Measurements from ENCODE around the gene ARL15. TPM values are rescaled to one million over a fixed set of nuclear protein-coding genes. Genes with fewer than 3 reads are reported as not detected.
"Not testable (repeated sequence)": the region's sequence is repeated elsewhere in the genome, so short reads cannot be mapped to it uniquely, and the experiment has no call there.

The ARL15 gene
- total RNA-seq, 1 experiment from 2014 or later, result 13.0 TPM

DNA sequence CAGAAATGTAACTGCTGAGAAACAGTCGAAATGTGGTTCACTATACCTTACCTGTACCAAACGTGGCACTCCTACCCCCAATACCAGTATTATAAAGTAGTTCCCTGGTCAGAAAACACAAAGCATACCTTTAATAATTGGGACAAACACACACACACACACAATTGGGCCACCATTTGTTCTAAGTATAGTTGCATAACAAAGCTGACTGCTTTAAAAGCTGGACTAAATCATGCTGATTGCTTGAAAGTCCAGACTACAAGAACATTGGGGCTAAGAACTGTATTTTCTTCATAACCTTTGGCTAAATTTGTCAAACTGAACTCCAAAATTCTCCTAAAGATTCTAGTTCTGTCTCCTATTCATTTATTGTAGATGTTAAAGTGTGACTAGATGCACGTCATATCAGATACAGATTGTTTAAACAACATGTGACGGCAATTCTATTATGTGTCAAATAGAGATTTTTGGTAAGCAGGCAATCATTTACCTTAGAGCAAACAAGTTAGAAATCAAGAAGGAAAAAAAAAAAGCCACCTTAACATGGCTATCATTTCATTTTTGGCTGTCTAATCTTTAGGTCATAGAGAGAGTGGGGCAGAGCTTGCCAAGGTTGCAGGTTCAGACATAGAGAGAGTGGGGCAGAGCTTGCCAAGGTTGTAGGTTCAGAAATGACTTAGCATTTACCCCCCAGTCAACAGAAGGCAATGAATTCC, 265.1 kb downstream of the ARL15 start:
- H3K18ac ChIP-seq (ENCODE audit: insufficient read length, low read depth, low read length), result no peak overlapping the region
- H3K9me3 ChIP-seq (ENCODE audit: control insufficient read depth, low read depth, low read length), result no peaks in the 10 kb centered on the region
- peak overlapping the region in 2 of 3 experiments; percentile 3 to 11; a peak in 2 of 7 replicates for H3K27ac Mint-ChIP-seq
- no peak overlapping the region for H2AFZ ChIP-seq (ENCODE audit: low read length)
- TF ChIP-seq, protein P1, sequence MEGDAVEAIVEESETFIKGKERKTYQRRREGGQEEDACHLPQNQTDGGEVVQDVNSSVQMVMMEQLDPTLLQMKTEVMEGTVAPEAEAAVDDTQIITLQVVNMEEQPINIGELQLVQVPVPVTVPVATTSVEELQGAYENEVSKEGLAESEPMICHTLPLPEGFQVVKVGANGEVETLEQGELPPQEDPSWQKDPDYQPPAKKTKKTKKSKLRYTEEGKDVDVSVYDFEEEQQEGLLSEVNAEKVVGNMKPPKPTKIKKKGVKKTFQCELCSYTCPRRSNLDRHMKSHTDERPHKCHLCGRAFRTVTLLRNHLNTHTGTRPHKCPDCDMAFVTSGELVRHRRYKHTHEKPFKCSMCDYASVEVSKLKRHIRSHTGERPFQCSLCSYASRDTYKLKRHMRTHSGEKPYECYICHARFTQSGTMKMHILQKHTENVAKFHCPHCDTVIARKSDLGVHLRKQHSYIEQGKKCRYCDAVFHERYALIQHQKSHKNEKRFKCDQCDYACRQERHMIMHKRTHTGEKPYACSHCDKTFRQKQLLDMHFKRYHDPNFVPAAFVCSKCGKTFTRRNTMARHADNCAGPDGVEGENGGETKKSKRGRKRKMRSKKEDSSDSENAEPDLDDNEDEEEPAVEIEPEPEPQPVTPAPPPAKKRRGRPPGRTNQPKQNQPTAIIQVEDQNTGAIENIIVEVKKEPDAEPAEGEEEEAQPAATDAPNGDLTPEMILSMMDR (conservative IDR thresholded peaks at IDR 0.05), result no peak
- no peak overlapping the region for H3K4ac ChIP-seq (ENCODE audit: low read depth, low read length)
- no peaks in the 10 kb centered on the region for H3K27me3 Mint-ChIP-seq (ENCODE audit: low read depth)
- H3K4me3 Mint-ChIP-seq, result no peak overlapping the region
- H2AK5ac ChIP-seq (ENCODE audit: insufficient read length, low read length), result no peak overlapping the region
- no peak overlapping the region for H4K5ac ChIP-seq (ENCODE audit: insufficient read length, low read depth, low read length)
- no peak overlapping the region for H3T11ph ChIP-seq (ENCODE audit: low read length)
- no peak for DNase-seq
- no peak overlapping the region for H3K4me2 ChIP-seq (ENCODE audit: insufficient read depth, insufficient read length, low read length)
- no CpG with 5 or more reads among the region's 4 CpGs for WGBS (ENCODE audit: extremely low coverage, insufficient read length, low lambda C conversion rate)
- no peak overlapping the region for H3K27ac ChIP-seq (ENCODE audit: insufficient read length, low read depth, low read length)
- no peak overlapping the region for H3K9ac ChIP-seq (ENCODE audit: extremely low read depth, insufficient read length, low read length)
- no peaks in the 10 kb centered on the region for H3K9me3 Mint-ChIP-seq
- no peak overlapping the region for H2BK12ac ChIP-seq (ENCODE audit: insufficient read length, low read depth, low read length)
- H2BK120ac ChIP-seq (ENCODE audit: low read depth, low read length, poor library complexity, severe bottlenecking), result no peak overlapping the region
- H3K4me1 ChIP-seq (ENCODE audit: insufficient read depth, low read length), result no peaks in the 10 kb centered on the region; the same call in 1 of the 2 replicates
- no peak overlapping the region for H3K56ac ChIP-seq (ENCODE audit: insufficient read length, low read depth, low read length)
- H3K14ac ChIP-seq (ENCODE audit: insufficient read depth, low read length), result no peak overlapping the region
- H2BK15ac ChIP-seq (ENCODE audit: low read depth, low read length), result no peak overlapping the region
- H2BK20ac ChIP-seq (ENCODE audit: low read depth, low read length, poor library complexity, severe bottlenecking), result no peak overlapping the region
- H3K36me3 Mint-ChIP-seq (ENCODE audit: insufficient read depth in 1 of 3, low read depth in 3 of 3), result no peaks in the 10 kb centered on the region; a peak in 1 of 7 replicates
- H4K91ac ChIP-seq (ENCODE audit: insufficient read length, low read depth, low read length), result no peak overlapping the region
- H4K8ac ChIP-seq (replicated peaks; ENCODE audit: insufficient read length, low read depth, low read length), result no peak overlapping the region
- no peaks in the 10 kb centered on the region for H3K79me1 ChIP-seq (ENCODE audit: insufficient read depth, low read depth, low read length, poor library complexity, severe bottlenecking)
- no peaks in the 10 kb centered on the region for H4K20me1 ChIP-seq (ENCODE audit: control insufficient read depth, insufficient read depth, insufficient read length)
- no peak overlapping the region for H2BK5ac ChIP-seq (ENCODE audit: insufficient read length, low read length)
- no peaks in the 10 kb centered on the region for H3K27me3 ChIP-seq (ENCODE audit: insufficient read depth, low read length)
- H3K79me2 ChIP-seq (ENCODE audit: insufficient read depth, low read length), result no peaks in the 10 kb centered on the region
- H3K23ac ChIP-seq (ENCODE audit: insufficient read length, low read depth, low read length), result no peak overlapping the region
- H3K4me1 Mint-ChIP-seq, result peaks cover 18 to 25% of the 10 kb centered on the region in 2 experiments
- no peaks in the 10 kb centered on the region for H3K23me2 ChIP-seq (ENCODE audit: insufficient read length, low read depth, low read length, poor library complexity, severe bottlenecking)

DNA sequence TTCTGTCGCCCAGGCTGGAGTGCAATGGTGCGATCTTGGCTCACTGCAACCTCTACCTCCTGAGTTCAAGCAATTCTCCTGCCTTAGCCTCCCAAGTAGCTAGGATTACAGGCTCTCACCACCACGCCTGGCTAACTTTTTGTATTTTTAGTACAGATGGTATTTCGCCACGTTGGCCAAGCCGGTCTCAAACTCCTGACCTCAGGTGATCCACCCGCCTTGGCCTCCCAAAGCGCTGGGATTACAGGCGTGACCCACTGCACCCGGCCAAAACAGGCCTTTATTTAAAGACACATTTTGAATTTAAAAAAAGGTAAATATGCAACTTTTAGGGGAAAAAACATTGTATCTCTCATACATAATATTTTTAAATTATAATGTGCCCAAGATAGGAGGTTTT, 266.1 kb downstream of the ARL15 start:
- H3K18ac ChIP-seq (ENCODE audit: insufficient read length, low read depth, low read length); H2BK5ac ChIP-seq (ENCODE audit: insufficient read length, low read length); H3K9me3 ChIP-seq (ENCODE audit: control insufficient read depth, low read depth, low read length); H3K4ac ChIP-seq (ENCODE audit: low read depth, low read length); H4K5ac ChIP-seq (ENCODE audit: insufficient read length, low read depth, low read length); H3K79me1 ChIP-seq (ENCODE audit: insufficient read depth, low read depth, low read length, poor library complexity, severe bottlenecking); H3T11ph ChIP-seq (ENCODE audit: low read length); H3K27me3 Mint-ChIP-seq (ENCODE audit: low read depth); H3K9me3 Mint-ChIP-seq; H3K23ac ChIP-seq (ENCODE audit: insufficient read length, low read depth, low read length); H3K9ac ChIP-seq (ENCODE audit: extremely low read depth, insufficient read length, low read length); H3K14ac ChIP-seq (ENCODE audit: insufficient read depth, low read length); H3K27ac ChIP-seq (ENCODE audit: insufficient read length, low read depth, low read length); H3K27me3 ChIP-seq (ENCODE audit: insufficient read depth, low read length); DNase-seq; H2BK120ac ChIP-seq (ENCODE audit: low read depth, low read length, poor library complexity, severe bottlenecking); H3K23me2 ChIP-seq (ENCODE audit: insufficient read length, low read depth, low read length, poor library complexity, severe bottlenecking); H2BK20ac ChIP-seq (ENCODE audit: low read depth, low read length, poor library complexity, severe bottlenecking); H2BK12ac ChIP-seq (ENCODE audit: insufficient read length, low read depth, low read length); H4K91ac ChIP-seq (ENCODE audit: insufficient read length, low read depth, low read length); H3K36me3 Mint-ChIP-seq (ENCODE audit: insufficient read depth in 1 of 3, low read depth in 3 of 3); H3K79me2 ChIP-seq (ENCODE audit: insufficient read depth, low read length); H4K8ac ChIP-seq (replicated peaks; ENCODE audit: insufficient read length, low read depth, low read length); H3K4me1 ChIP-seq (ENCODE audit: insufficient read depth, low read length); H3K4me2 ChIP-seq (ENCODE audit: insufficient read depth, insufficient read length, low read length); H2AK5ac ChIP-seq (ENCODE audit: insufficient read length, low read length); H2AFZ ChIP-seq (ENCODE audit: low read length); H4K20me1 ChIP-seq (ENCODE audit: control insufficient read depth, insufficient read depth, insufficient read length); H3K4me3 Mint-ChIP-seq; H2BK15ac ChIP-seq (ENCODE audit: low read depth, low read length); H3K27ac Mint-ChIP-seq; H3K56ac ChIP-seq (ENCODE audit: insufficient read length, low read depth, low read length): not testable (repeated sequence)
- peaks cover 18 to 27% of the 10 kb centered on the region in 2 experiments for H3K4me1 Mint-ChIP-seq
- WGBS (ENCODE audit: extremely low coverage, insufficient read length, low lambda C conversion rate), result no CpG with 5 or more reads among the region's 10 CpGs
